Hematopoietic multipotent progenitor cell treated with erythropoietin and hydrocortisone succinate and interleukin-3 and kit ligand, for 6 days (in vitro differentiated cells): ENCODE measurements around the gene GPR33.
"Not testable (repeated sequence)": the region's sequence is repeated elsewhere in the genome, so short reads cannot be mapped to it uniquely, and the experiment has no call there.

ENCODE experiments used
- DNase-seq: peaks from one replicate; pipeline ENCODE4 v3.0.0-alpha.2; 2015

Gene GPR33

GRCh38 chr14:31487886-31488285, at the start of gene GPR33:
Gene GPR33 (minus strand): TSS chr14:31488039. CDS start chr14:31483965, 4,074 bp downstream.
- no peak for DNase-seq

- DNase-seq = no peak
Measured at GRCh38 chr14:31536201-31536960, 48.5 kb upstream of the GPR33 start.

- no peak for DNase-seq
Measured at GRCh38 chr14:31530136-31530535, 42.3 kb upstream of the GPR33 start.

GRCh38 chr14:31529053-31529452, 41.2 kb upstream of the GPR33 start:
- no peak for DNase-seq

GRCh38 chr14:31527546-31527945, 39.7 kb upstream of the GPR33 start:
- no peak for DNase-seq

GRCh38 chr14:31527087-31527486, 39.2 kb upstream of the GPR33 start:
- DNase-seq = no peak

GRCh38 chr14:31510855-31511254, 23.0 kb upstream of the GPR33 start:
- DNase-seq = no peak

GRCh38 chr14:31510222-31510621, 22.4 kb upstream of the GPR33 start:
- DNase-seq = peak; percentile 68

- DNase-seq = no peak
Measured at GRCh38 chr14:31508135-31508534, 20.3 kb upstream of the GPR33 start.

- no peak for DNase-seq
Measured at GRCh38 chr14:31505411-31505810, 17.6 kb upstream of the GPR33 start.

- DNase-seq = no peak
Measured at GRCh38 chr14:31501870-31502269, 14.0 kb upstream of the GPR33 start.

- DNase-seq = no peak
Measured at GRCh38 chr14:31492759-31493498, 5.1 kb upstream of the GPR33 start.

- peak; percentile 13 for DNase-seq
Measured at GRCh38 chr14:31489691-31490090, 1.9 kb upstream of the GPR33 start.

- DNase-seq = no peak
Measured at GRCh38 chr14:31486764-31487163, 1.1 kb downstream of the GPR33 start.

- DNase-seq = no peak
Measured at GRCh38 chr14:31484754-31485153, 3.1 kb downstream of the GPR33 start.

GRCh38 chr14:31480156-31480555, 7.7 kb downstream of the GPR33 start:
- no peak for DNase-seq

GRCh38 chr14:31479027-31479426, 8.8 kb downstream of the GPR33 start:
- DNase-seq = no peak

- DNase-seq = no peak
Measured at GRCh38 chr14:31477248-31477647, 10.6 kb downstream of the GPR33 start.

- DNase-seq = no peak
Measured at GRCh38 chr14:31476131-31476866, 11.5 kb downstream of the GPR33 start.

GRCh38 chr14:31466554-31466953, 21.3 kb downstream of the GPR33 start:
- no peak for DNase-seq

- peak; percentile 27 for DNase-seq
Measured at GRCh38 chr14:31465111-31465510, 22.7 kb downstream of the GPR33 start.

- not testable (repeated sequence) for DNase-seq
Measured at GRCh38 chr14:31462450-31462849, 25.4 kb downstream of the GPR33 start.

GRCh38 chr14:31461545-31461944, 26.3 kb downstream of the GPR33 start:
- no peak for DNase-seq
